H1 (cell line): ENCODE results near the gene PBX3. TPM values are rescaled to one million over a fixed set of nuclear protein-coding genes. Genes with fewer than 3 reads are reported as not detected.

Experiments used
- ASH2L ChIP-seq: fragments of 200-600, 300-600 bp; sonication (generic); IDR thresholded peaks from one replicate; pipeline ENCODE4 v1.7.1; 2017; ENCODE audit warnings: low read length
- ATF2 ChIP-seq: IDR thresholded peaks from 2 replicates; pipeline ENCODE4 v1.6.1; 2012; ENCODE audit warnings: low read length, inconsistent platforms
- EP300 ChIP-seq, 2 experiments: IDR thresholded peaks; 1 replicate in 1 of 2; 2 replicates in 1 of 2; pipeline ENCODE4 v1.6.1; 2011 to 2012; ENCODE audit warnings: low read depth in 2 of 2, low read length in 2 of 2, mild to moderate bottlenecking in 2 of 2, borderline replicate concordance in 1 of 2, inconsistent platforms in 1 of 2, moderate library complexity in 1 of 2
- GTF2F1 ChIP-seq: IDR thresholded peaks from 2 replicates; pipeline ENCODE4 v1.6.1; 2012; ENCODE audit warnings: low read depth, low read length, improper control_type of control experiment, borderline replicate concordance
- HDAC2 ChIP-seq, 2 experiments: fragments of 300-600 bp in 1 of 2; sonication (generic) in 1 of 2; IDR thresholded peaks; 2 replicates each; pipeline ENCODE4 v1.6.1; 2011 to 2012; ENCODE audit warnings: low read depth in 2 of 2, low read length in 2 of 2, mild to moderate bottlenecking in 2 of 2, moderate library complexity in 2 of 2, borderline replicate concordance in 1 of 2, inconsistent platforms in 1 of 2
- HDAC6 ChIP-seq: IDR thresholded peaks from one replicate; pipeline ENCODE4 v1.7.1; 2012; ENCODE audit warnings: low read depth, mild to moderate bottlenecking, inconsistent platforms, low read length, moderate library complexity
- KDM1A ChIP-seq: fragments of 200-600, 300-600 bp; sonication (generic); IDR thresholded peaks from 2 replicates; pipeline ENCODE4 v1.7.1; 2016; ENCODE audit warnings: mild to moderate bottlenecking, low read length, borderline replicate concordance
- KDM4A ChIP-seq: IDR thresholded peaks from one replicate; pipeline ENCODE4 v1.7.1; 2012; ENCODE audit warnings: low read depth, mild to moderate bottlenecking, moderate library complexity, low read length, inconsistent platforms; ENCODE audit not compliant: severe bottlenecking
- NANOG ChIP-seq: IDR thresholded peaks from 2 replicates; pipeline ENCODE4 v1.6.1; 2011; ENCODE audit warnings: low read length, low read depth, mild to moderate bottlenecking, inconsistent platforms; ENCODE audit not compliant: insufficient read depth, poor library complexity, severe bottlenecking
- NRF1 ChIP-seq: IDR thresholded peaks from 2 replicates; pipeline ENCODE4 v1.6.1; 2011; ENCODE audit warnings: mild to moderate bottlenecking, low read depth, low read length, improper control_type of control experiment
- POLR2A ChIP-seq, 2 experiments: IDR thresholded peaks; 1 replicate in 1 of 2; 2 replicates in 1 of 2; pipeline ENCODE4 v1.6.1; 2011; ENCODE audit warnings: low read depth in 2 of 2, low read length in 2 of 2, mild to moderate bottlenecking in 2 of 2; ENCODE audit errors: control extremely low read depth in 1 of 2
- POLR2AphosphoS5 ChIP-seq: IDR thresholded peaks from 2 replicates; pipeline ENCODE4 v1.6.1; 2011; ENCODE audit warnings: low read depth, low read length
- POU5F1 ChIP-seq: IDR thresholded peaks from 2 replicates; pipeline ENCODE4 v1.6.1; 2011; ENCODE audit warnings: low read depth, mild to moderate bottlenecking, low read length, moderate library complexity
- SIN3A ChIP-seq, 2 experiments: IDR thresholded peaks in 1 of 2; conservative IDR thresholded peaks in 1 of 2; 2 replicates each; pipeline ENCODE4 v1.6.1; 2011 to 2012; ENCODE audit warnings: low read length in 2 of 2, improper control_type of control experiment in 1 of 2, low read depth in 1 of 2, mild to moderate bottlenecking in 1 of 2
- SP1 ChIP-seq: IDR thresholded peaks from 2 replicates; pipeline ENCODE4 v1.6.1; 2011; ENCODE audit warnings: low read depth, low read length
- SP2 ChIP-seq: IDR thresholded peaks from 2 replicates; pipeline ENCODE4 v1.6.1; 2012; ENCODE audit warnings: mild to moderate bottlenecking, low read length, inconsistent platforms
- SP4 ChIP-seq: IDR thresholded peaks from 2 replicates; pipeline ENCODE4 v1.6.1; 2012; ENCODE audit warnings: low read length, inconsistent platforms
- TBP ChIP-seq: IDR thresholded peaks from 2 replicates; pipeline ENCODE4 v1.6.1; 2011; ENCODE audit warnings: low read depth, low read length, improper control_type of control experiment
- TEAD4 ChIP-seq: IDR thresholded peaks from 2 replicates; pipeline ENCODE4 v1.6.1; 2012; ENCODE audit warnings: low read depth, low read length, inconsistent platforms, mixed read lengths
- YY1 ChIP-seq: IDR thresholded peaks from 2 replicates; pipeline ENCODE4 v1.6.1; 2011; ENCODE audit warnings: low read depth, mild to moderate bottlenecking, low read length
- polyA plus RNA-seq, 7 experiments: library from polyadenylated mRNA; depleted of rRNA in 3 of 7; stranded (reverse) in 5 of 7; unstranded in 2 of 7; fragments of >200 nt in 5 of 7; fragments of 200-250 nt in 2 of 7; gene quantifications; 1 replicate in 5 of 7; 2 replicates in 1 of 7; 4 replicates in 1 of 7; pipeline versions ENCODE4 v1.2.1 to v1.2.3, GENCODE V29; 2011 to 2013; ENCODE audit warnings: missing spikeins in 2 of 7, mixed read lengths in 2 of 7
- total RNA-seq: library from RNA; stranded (reverse); fragmentation: NEBNext Ultra II Directional; extraction: Animal tissue kit (Norgen Biotek cat#: 25700); gene quantifications from 2 replicates; pipeline ENCODE4 v1.2.1, GENCODE V29; 2021

Gene PBX3
- total and polyA plus RNA-seq, 2 of the 8 experiments (the other 6 are each of a cell fraction or from before 2014, with no cell fraction given): 22.7 to 44.3 TPM

- TF ChIP-seq YY1 (0 out of 2 replicates have a peak, but pooled peaks have one; percentile 40), KDM4A (peak; percentile 99), POLR2AphosphoS5 (peak; percentile 39; the same call in 1 of the 2 replicates), EP300 (IDR thresholded peaks at IDR 0.05; ENCODE audit: borderline replicate concordance in 1 of 2, low read depth in 2 of 2, low read length in 2 of 2) (peak in 1 of 2 experiments; percentile 10; a peak in 1 of 3 replicates), SP2 (peak; percentile 32; the same call in 1 of the 2 replicates), NRF1 (no peak), ATF2 (peak; percentile 51; the same call in 1 of the 2 replicates), ASH2L (peak; percentile 91), NANOG (peak; percentile 9), HDAC2 (IDR thresholded peaks at IDR 0.05; ENCODE audit: borderline replicate concordance in 1 of 2, low read depth in 2 of 2, low read length in 2 of 2) (peak in 1 of 2 experiments; percentile 94; a peak in 2 of 4 replicates), TBP (peak; percentile 27; the same call in 1 of the 2 replicates), POLR2A (IDR thresholded peaks at IDR 0.05; ENCODE audit: control extremely low read depth in 1 of 2, low read depth in 2 of 2, low read length in 2 of 2) (peak in 1 of 2 experiments; percentile 30; a peak in 2 of 3 replicates), HDAC6 (no peak), KDM1A (peak; percentile 81), SP1 (peak; percentile 86), POU5F1 (no peak), GTF2F1 (peak; percentile 33; the same call in 1 of the 2 replicates), TEAD4 (peak; percentile 9; the same call in 1 of the 2 replicates), SP4 (peak; percentile 84; the same call in 1 of the 2 replicates), SIN3A (conservative IDR thresholded peaks at IDR 0.05 in 1 of 2, IDR thresholded peaks at IDR 0.05 in 1 of 2; ENCODE audit: low read depth in 1 of 2, low read length in 2 of 2) (peak; percentile 55 to 87; a peak in 2 of 4 replicates)
Observed at GRCh38 chr9:125746017-125746773, 978 bp upstream of the PBX3 start (continued).
